Measurements from ENCODE around the gene ATP6V1F.

The ATP6V1F gene

DNA sequence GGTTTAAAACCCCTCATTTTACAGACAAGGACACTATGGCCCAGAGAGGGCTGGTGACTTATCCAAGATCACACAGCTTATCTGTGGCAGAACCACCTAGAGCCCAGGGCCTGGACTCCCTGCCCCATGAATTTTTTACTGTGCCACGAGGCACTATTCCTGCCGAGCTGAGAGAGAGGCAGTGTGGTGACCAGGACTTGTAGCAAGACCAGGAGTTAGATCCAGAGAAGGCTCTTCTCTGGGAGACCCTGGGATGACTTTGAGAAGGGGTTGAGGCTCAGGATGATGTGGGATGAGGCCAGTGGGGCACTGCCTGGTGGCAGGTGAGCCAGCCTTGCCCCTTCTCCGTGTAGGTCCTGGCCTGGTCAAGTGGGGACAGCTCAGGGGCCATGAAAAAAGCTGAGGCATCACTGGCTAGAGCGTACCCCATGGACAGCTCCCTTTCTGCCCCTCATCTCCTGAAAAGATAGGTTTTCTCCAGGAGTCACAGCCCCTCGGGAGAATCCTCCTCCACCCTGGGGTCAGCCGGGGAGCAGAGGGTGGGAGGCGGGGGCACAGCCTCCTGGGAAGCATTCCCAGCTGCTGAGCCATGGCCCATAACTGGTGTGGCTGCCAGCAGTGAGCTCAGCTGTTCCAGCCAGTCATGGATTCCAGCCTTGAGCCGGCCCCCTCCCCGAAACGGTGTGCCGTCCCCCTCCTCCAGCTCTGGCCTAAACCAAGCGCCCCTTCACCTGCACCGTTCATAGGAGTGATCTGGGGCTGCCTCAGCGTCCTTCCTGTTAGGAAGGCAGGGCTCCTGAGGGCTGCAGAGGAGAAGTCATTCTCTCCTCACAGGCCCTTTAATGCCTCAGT is 26.6 kb upstream of the ATP6V1F start:
- DNase-seq: no peak

DNA sequence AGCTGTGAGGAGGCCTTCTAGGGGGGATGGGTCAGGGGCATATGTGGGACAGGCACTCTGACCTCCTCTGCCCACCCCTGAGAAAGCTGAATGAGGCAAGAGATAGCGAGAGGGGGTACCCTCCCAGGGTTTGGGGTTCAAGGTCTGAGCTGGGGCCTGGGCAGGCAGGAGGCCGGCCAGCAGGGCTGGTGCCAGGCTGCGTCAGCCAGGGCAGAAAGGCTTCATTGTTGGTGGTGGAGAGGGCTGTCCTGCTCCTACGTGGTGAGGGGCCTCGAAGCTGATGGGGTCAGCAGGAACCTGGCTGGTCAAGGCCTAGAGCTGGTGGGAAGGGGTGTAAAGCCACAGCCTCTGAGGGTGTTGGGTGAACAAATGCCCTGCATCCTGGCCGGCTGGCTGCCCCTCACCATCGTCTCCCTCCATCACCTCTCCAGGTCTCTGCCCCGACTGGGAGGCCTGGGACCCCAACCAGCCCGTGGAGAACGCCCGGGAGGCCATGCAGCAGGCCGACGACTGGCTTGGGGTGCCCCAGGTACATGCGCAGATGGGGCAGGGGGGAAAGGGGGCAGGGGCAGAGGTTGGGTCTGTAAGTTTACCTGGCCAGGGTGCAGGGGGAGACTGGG is 25.8 kb upstream of the ATP6V1F start:
- DNase-seq: no peak

DNA sequence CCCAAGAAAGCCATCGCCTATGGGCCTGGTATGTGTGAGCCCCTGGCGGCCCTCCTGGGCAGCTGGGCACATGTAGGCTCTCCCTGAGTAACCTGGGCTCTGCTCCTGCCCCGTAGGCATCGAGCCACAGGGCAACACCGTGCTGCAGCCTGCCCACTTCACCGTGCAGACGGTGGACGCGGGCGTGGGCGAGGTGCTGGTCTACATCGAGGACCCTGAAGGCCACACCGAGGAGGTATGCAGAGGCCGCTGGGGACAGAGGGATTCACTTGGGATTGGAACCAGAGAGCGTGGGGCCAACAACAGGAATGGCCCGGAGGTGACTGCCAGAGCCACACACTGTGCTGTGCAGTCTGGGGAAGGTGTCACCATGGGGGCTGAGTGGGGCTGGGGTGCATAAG is 25.1 kb upstream of the ATP6V1F start:
- no peak for DNase-seq

DNA sequence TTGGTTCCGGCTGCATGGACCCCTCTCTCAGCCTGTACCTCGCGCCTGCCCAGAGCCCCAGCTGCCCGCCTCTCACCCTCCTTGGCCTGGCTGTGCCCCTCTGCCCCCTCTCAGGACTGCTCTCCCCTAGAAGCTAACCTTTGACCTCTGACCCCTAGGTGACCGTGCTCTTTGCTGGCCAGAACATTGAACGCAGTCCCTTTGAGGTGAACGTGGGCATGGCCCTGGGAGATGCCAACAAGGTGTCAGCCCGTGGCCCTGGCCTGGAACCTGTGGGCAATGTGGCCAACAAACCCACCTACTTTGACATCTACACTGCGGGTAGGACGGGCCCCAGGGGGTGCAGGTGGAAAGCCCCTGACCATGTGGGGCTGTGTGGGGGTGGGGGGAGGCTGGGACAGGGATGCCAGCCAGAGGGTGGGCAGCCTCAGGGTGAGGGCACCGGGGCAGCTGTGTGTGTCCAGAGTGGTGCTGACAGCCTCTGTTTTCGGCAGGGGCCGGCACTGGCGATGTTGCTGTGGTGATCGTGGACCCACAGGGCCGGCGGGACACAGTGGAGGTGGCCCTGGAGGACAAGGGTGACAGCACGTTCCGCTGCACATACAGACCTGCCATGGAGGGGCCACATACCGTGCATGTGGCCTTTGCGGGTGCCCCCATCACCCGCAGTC is 24.4 kb upstream of the ATP6V1F start:
- no peak for DNase-seq

DNA sequence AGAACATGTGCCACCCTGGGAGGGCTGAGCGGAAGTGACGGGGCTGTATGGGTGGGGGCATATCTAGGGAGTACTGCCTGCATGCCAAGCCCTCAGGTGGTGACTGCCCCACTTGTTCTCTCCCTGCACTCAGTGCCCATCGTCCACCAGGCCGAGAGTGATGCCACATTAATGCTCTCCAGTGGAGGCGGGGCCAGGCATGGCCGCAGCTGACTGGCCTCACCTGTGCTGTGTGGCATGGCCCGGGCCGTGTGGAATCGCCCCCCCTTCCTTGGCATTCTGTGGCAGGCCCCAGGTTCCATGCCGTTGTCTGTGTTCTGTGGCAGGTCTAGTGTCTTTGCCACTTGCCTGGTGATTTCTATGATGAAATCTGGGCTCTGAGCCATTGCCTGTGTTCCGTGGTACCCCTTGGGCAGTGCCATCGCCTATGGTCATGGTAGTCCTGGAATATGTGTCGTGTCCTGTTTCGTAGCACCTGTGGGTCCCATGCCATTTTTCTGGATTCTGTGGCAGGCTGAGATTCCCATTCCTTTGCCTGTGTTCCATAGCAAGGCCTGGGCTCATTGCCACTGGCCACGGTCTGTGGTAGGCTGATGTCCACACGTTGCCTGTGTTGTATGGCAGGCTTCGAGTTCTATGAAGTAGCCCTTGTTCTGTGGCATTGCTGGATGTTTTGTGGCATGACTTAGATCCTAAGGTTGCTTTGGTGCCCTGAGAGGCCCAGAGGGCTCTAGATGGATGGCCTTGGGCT is 23.5 kb upstream of the ATP6V1F start:
- no peak for DNase-seq

DNA sequence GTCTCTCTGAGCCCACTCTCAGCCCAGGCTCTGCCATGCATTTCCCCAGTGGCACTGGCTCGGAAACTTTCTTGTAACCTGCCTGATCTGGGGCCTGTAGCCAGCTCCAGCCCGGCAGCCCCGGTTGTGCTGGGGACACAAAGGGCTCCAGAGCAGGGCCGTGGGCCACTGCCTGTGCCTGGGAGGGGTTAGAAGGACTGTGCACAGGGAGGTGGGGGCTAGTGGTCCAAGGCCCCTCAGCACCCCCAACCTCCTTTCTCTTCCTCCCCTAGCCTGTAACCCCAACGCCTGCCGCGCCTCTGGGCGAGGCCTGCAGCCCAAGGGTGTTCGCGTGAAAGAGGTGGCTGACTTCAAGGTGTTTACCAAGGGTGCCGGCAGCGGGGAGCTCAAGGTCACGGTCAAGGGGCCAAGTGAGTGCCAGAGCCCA is 22.9 kb upstream of the ATP6V1F start:
- no peak for DNase-seq

DNA sequence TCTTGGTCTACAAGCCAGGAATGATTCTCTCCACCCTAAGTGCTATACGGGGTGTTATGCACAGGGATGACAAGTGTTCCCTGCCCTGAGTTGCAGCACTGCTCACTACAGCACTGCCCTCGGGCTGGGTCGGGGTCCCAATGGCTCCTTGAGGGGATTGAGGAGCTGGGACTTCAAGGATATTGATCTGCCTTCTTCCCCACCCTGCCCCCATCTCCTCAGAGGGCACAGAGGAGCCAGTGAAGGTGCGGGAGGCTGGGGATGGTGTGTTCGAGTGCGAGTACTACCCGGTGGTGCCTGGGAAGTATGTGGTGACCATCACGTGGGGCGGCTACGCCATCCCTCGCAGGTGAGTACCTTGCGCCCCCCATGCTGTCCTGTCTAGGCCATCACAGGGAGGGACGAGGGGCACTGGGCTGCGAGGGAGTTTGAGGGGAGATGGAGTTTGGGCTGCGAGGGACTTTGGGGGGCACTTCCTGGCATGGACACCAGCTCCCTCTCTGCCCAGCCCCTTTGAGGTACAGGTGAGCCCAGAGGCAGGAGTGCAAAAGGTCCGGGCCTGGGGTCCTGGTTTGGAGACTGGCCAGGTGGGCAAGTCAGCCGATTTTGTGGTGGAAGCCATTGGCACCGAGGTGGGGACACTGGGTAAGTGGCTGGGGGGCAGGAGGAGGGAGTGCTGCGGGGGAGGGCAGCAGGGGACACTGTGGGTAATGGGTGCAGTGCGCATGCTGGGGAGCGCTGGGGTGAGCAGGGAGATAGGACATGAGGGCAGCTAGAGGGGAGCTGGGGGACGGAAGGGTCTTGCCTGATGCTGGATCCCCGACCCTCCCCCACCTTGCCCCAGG is 22.1 kb upstream of the ATP6V1F start:
- DNase-seq: no peak

DNA sequence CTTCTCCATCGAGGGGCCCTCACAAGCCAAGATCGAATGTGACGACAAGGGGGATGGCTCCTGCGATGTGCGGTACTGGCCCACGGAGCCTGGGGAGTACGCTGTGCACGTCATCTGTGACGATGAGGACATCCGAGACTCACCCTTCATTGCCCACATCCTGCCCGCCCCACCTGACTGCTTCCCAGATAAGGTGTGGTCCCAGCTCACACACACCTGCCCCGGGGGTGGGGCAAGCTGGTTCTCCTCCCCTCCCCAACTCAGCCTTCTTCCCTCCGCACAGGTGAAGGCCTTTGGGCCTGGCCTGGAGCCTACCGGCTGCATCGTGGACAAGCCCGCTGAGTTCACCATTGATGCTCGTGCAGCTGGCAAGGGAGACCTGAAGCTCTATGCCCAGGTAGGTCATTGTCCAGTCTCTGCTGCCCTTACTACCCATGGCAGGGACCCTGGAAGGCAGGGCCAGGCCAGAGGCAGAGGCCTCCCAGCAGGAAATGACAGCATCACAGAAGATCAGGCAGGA is 21.4 kb upstream of the ATP6V1F start:
- no peak for DNase-seq

DNA sequence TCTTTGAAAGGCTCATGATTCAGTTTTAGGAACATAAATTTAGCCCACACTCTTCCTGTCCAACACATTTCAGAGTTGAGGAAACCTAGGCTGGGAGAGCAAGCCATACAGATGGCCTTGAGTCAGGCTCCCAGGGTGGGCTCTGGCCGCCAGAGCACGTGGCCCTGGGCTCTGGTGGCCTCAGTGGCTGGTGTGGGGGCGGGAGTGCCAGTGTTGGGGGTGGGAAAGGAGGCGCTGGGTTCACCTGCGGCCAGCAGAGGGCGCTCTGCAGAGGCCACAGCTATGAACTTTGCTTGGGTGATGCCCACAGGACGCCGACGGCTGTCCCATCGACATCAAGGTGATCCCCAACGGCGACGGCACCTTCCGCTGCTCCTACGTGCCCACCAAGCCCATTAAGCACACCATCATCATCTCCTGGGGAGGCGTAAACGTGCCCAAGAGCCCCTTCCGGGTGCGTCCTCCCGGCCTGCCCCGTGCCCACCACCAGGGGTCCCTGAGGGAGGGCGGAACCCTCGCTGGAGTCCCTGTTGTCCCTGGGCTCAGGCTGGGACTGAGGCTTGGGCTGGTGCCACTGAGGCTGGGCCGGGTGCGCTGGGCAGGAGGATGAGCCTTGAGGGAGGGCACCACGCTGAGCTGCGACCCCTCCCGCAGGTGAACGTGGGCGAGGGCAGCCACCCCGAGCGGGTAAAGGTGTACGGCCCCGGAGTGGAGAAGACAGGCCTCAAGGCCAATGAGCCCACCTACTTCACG is 20.6 kb upstream of the ATP6V1F start:
- DNase-seq: no peak

DNA sequence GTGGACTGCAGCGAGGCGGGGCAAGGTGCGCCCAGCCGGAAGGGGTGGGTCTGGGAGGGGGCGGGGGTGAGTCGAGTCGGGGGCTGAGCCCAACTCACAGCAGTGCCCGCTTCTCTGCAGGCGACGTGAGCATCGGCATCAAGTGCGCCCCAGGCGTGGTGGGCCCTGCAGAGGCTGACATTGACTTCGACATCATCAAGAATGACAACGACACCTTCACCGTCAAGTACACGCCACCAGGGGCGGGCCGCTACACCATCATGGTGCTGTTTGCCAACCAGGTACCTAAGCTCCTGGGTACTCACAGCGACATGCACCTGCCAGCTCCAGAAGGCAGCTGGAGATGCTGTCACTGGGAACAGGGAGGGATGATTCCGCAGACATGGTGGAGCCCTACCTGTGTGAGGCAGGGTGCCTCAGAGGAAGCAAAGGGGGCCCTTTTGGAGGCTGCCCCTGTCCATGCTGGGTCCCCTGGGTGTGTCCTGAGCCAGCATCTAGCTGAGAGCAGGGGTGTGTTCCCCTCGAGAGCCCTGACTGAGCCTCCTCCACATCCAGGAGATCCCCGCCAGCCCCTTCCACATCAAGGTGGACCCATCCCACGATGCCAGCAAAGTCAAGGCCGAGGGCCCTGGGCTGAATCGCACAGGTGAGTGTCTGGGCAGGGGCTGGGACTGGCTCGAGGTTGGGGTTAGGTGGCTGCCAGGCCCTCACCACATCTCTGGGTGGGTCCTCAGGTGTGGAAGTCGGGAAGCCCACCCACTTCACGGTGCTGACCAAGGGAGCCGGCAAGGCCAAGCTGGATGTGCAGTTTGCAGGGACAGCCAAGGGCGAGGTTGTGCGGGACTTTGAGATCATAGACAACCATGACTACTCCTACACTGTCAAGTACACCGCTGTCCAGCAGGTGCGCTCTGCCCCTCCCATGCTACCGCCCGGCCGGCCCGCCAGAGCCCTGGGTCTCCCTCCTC is 19.7 kb upstream of the ATP6V1F start:
- no peak for DNase-seq

DNA sequence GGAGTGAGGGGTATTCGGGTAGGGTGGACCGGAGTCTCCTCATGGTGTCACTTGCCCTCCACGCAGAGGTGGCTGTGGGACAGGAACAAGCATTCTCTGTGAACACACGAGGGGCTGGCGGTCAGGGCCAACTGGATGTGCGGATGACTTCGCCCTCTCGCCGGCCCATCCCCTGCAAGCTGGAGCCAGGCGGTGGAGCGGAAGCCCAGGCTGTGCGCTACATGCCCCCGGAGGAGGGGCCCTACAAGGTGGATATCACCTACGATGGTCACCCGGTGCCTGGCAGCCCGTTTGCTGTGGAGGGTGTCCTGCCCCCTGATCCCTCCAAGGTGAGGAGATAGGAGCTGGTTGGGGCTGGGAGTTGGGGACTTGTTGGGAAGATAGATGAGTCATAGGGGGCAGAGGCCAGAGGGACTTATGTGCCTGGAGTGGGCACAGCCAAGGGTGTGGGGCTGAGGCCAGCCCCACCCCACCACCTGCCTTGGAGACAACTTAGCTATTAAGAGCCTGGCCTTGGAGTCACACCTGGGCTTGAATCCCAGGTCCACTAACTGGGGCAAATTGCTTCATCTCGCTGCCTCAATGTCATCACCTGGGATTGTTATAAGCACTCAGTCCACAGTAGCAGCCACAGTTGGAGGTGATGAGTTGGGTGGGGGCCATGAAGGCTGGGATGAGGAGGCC is 18.6 kb upstream of the ATP6V1F start:
- DNase-seq: no peak

DNA sequence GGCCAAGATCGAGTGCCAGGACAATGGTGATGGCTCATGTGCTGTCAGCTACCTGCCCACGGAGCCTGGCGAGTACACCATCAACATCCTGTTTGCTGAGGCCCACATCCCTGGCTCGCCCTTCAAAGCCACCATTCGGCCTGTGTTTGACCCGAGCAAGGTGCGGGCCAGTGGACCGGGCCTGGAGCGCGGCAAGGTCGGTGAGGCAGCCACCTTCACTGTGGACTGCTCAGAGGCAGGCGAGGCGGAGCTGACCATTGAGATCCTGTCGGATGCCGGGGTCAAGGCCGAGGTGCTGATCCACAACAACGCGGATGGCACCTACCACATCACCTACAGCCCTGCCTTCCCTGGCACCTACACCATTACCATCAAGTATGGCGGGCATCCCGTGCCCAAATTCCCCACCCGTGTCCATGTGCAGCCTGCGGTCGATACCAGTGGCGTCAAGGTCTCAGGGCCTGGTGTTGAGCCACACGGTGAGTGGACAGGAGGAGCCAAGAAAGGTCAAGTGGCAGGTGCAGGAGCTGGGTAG is 17.8 kb upstream of the ATP6V1F start:
- no peak for DNase-seq

DNA sequence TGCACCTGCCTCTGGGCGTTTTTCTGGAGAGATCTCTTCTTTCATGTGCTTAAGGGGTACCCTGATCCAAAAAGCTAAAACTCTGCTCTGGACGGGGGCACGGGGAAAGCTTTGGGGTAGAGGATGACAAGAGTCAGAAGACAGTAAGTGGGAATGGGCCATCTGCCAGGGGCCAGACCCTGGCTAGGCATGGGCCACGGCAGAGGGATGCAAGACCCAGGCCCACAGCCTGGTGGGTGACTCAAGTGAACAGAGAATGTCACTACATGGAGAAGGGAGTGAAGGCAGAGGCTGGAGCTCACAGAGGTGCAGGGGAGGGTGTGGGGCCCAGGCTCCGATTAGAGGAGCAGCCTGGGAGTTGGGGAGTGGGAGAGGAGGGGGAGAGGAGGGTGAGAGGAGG is 17.2 kb upstream of the ATP6V1F start:
- no peak for DNase-seq

DNA sequence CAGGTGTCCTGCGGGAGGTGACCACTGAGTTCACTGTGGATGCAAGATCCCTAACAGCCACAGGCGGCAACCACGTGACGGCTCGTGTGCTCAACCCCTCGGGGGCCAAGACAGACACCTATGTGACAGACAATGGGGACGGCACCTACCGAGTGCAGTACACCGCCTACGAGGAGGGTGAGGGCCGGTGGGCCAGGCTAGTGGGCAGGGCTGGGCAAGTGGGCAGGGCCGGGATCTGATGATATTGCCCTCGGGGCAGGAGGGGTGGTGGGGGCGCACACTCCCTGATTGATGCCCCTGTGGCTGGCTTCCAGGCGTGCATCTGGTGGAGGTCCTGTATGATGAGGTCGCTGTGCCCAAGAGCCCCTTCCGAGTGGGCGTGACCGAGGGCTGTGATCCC is 16.7 kb upstream of the ATP6V1F start:
- no peak for DNase-seq

DNA sequence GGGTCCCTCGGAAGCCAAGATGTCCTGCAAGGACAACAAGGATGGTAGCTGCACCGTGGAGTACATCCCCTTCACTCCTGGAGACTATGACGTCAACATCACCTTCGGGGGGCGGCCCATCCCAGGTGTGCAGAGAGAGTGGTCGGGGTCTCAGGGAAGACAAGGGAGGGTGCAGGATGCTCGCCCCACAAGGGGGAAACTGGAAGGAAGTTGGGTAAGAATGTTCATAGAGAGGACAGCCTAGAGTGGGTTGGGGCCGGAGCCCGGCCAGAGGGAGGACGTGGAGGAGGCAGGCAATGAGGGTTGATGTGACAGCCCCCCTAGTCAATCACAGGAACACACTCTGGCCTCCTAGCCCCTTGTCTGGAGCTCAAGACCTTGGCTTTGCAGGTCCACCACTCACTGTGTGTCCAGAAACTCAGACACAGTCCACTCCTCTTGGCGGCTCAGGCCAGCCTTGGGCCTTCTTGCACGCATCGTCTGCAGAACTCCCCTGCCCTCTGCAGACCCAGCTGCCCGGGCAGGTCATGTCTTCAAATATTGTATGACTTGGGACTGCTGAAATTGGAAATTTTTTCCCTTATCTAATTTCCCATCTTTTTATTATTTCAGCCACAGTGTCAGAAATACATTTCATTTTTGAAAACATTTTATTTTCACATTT is 15.7 kb upstream of the ATP6V1F start:
- DNase-seq: no peak

DNA sequence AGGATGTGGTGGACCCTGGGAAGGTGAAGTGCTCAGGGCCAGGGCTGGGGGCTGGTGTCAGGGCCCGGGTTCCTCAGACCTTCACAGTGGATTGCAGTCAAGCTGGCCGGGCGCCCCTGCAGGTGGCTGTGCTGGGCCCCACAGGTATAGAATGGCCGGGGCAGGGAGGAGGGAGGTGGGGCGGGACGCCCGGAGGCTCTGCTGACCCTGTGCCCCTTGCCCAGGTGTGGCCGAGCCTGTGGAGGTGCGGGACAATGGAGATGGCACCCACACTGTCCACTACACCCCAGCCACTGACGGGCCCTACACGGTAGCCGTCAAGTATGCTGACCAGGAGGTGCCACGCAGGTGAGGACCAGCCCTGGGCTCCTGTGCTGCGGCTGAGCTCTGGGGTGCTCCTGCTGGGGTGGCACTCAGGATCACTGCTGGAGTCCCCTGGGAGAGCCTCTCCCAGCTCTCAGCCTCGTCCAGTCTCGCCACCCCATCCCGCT is 14.9 kb upstream of the ATP6V1F start:
- no peak for DNase-seq

DNA sequence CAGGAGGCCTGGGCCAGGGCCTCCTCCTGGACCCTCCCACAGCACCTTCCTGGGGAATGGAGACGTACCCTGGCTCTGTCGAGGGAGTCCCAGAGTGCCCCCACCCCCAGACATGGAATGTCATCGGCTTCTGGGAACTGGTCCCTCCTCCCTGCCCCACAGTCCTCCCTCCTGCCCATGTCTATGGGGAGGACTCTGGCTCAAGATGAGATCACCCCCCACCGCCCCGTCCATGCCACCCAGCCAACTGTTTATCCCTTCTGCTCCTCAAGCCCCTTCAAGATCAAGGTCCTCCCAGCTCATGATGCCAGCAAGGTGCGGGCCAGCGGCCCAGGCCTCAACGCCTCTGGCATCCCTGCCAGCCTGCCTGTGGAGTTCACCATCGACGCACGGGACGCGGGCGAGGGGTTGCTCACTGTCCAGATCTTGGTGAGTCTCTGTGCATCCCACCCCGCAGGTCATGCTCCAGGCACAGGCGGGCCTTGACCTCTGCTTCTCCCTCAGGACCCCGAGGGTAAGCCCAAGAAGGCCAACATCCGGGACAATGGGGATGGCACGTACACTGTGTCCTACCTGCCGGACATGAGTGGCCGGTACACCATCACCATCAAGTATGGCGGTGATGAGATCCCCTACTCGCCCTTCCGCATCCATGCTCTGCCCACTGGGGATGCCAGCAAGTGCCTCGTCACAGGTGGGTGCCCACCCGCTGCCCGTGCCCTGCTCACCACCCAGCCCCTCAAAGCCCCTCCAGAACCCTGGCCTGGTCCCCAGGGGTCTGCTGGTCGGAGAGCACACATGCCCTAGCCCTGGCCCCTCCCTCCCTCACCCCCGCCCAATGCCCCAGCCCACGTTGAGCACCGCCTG is 14.1 kb upstream of the ATP6V1F start:
- no peak for DNase-seq
